OCI-LY3 (cell line): Measurements from ENCODE around the gene KEL.

Experiments
- CTCF ChIP-seq: fragments of 200-600, 300-600 bp; sonication (generic); IDR thresholded peaks from 2 replicates; pipeline ENCODE4 v1.5.1; 2014; ENCODE audit warnings: antibody characterized with exemption, low read length, low read depth
- EZH2phosphoT487 ChIP-seq: fragments of 200-600 bp; shearing (Covaris generic); IDR thresholded peaks from 2 replicates; pipeline ENCODE4 v1.6.1; 2018; ENCODE audit warnings: antibody characterized with exemption, mixed run types, low read depth

DNA sequence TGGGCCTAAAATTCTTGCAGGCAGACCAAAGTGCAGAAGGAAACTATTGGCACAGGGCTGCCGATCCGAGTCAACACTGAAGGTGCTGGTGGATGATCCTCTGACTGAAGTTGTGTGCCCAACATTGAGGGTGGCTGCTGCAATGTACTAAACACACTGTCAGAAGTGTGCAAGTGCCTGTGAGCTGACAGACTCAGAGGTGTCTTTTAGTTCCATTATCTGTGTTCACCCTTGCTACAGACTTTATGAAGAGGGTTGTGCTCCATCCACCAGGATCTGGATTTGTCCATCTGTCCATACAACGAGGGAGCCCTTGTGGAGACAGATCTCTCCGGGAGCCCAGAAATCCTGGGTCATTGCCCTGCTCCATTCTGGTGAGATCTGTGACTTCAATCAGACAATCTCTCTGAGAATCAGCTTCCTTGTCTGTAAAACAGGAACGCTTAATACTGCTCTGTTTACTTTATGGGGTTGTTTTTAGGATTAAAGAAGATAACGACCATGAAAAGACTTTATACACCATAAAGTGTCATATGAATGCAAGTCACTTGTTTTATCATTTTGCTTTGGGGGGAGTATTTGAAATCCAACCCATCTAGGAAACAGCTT lies 67.1 kb downstream of the KEL start:
- TF ChIP-seq CTCF (no peak), EZH2phosphoT487 (no peak)
